Neuronal stem cell (in vitro differentiated cells): ENCODE data around the gene GPSM1.

Experiments
- DNase-seq: peaks from one replicate; pipeline ENCODE4 v3.0.0-alpha.2; 2013; ENCODE audit warnings: low spot score
- H2AFZ ChIP-seq: one replicate; pipeline ENCODE4 v1.6.1; 2013; ENCODE audit warnings: mild to moderate bottlenecking, low read length, inconsistent platforms
- H2AK5ac ChIP-seq: 2 replicates; pipeline ENCODE4 v1.6.1; 2013; ENCODE audit warnings: low read depth, mild to moderate bottlenecking, inconsistent platforms, low read length, moderate library complexity, mixed read lengths
- H2BK120ac ChIP-seq: 2 replicates; pipeline ENCODE4 v1.6.1; 2013; ENCODE audit warnings: low read depth, mild to moderate bottlenecking, inconsistent platforms, low read length, moderate library complexity, mixed read lengths
- H2BK12ac ChIP-seq: one replicate; pipeline ENCODE4 v1.6.1; 2013; ENCODE audit warnings: low read length, inconsistent platforms
- H2BK15ac ChIP-seq: 2 replicates; pipeline ENCODE4 v1.6.1; 2013; ENCODE audit warnings: mild to moderate bottlenecking, low read length, inconsistent platforms, mixed read lengths
- H2BK5ac ChIP-seq: one replicate; pipeline ENCODE4 v1.6.1; 2013; ENCODE audit warnings: inconsistent platforms, mild to moderate bottlenecking, low read length, moderate library complexity
- H3K14ac ChIP-seq: one replicate; pipeline ENCODE4 v1.6.1; 2013; ENCODE audit warnings: low read length, inconsistent platforms
- H3K18ac ChIP-seq: 2 replicates; pipeline ENCODE4 v1.6.1; 2013; ENCODE audit warnings: low read length, inconsistent platforms
- H3K23ac ChIP-seq: 2 replicates; pipeline ENCODE4 v1.6.1; 2013; ENCODE audit warnings: low read depth, mild to moderate bottlenecking, mixed read lengths, low read length, inconsistent platforms; ENCODE audit not compliant: poor library complexity
- H3K27ac ChIP-seq: replicated peaks from 3 replicates; pipeline ENCODE4 v1.5.1; 2013; ENCODE audit warnings: low read length, inconsistent platforms
- H3K27me3 ChIP-seq, 3 experiments: 2 replicates each; pipeline ENCODE4 v1.6.1; 2013; ENCODE audit warnings: low read length in 3 of 3, mild to moderate bottlenecking in 2 of 3, inconsistent platforms in 1 of 3, low read depth in 1 of 3, mixed read lengths in 1 of 3, moderate library complexity in 1 of 3; ENCODE audit not compliant: control insufficient read depth in 3 of 3, insufficient read depth in 3 of 3
- H3K36me3 ChIP-seq, 2 donors: replicated peaks in 1 of 2; 2 replicates each; pipeline ENCODE4 v1.6.1; 2013; ENCODE audit warnings: low read length in 2 of 2; ENCODE audit not compliant: control insufficient read depth in 2 of 2, insufficient read depth in 2 of 2
- H3K4ac ChIP-seq: 2 replicates; pipeline ENCODE4 v1.6.1; 2013; ENCODE audit warnings: inconsistent platforms, mild to moderate bottlenecking, low read length, moderate library complexity
- H3K4me1 ChIP-seq, 2 donors: 1 replicate in 1 of 2; 2 replicates in 1 of 2; pipeline ENCODE4 v1.6.1; 2013; ENCODE audit warnings: low read length in 2 of 2, low read depth in 1 of 2; ENCODE audit not compliant: control insufficient read depth in 2 of 2, insufficient read depth in 1 of 2
- H3K4me2 ChIP-seq: one replicate; pipeline ENCODE4 v1.6.1; 2013; ENCODE audit warnings: mild to moderate bottlenecking, low read length, inconsistent platforms; ENCODE audit not compliant: insufficient read depth, poor library complexity, severe bottlenecking
- H3K4me3 ChIP-seq, 2 donors: 2 replicates each; pipeline ENCODE4 v1.5.1; 2013; ENCODE audit warnings: low read length in 2 of 2, mild to moderate bottlenecking in 2 of 2, inconsistent platforms in 1 of 2, moderate library complexity in 1 of 2
- H3K79me1 ChIP-seq: one replicate; pipeline ENCODE4 v1.6.1; 2013; ENCODE audit warnings: low read depth, mild to moderate bottlenecking, inconsistent platforms, low read length, moderate library complexity
- H3K9ac ChIP-seq: one replicate; pipeline ENCODE4 v1.6.1; 2013; ENCODE audit warnings: mild to moderate bottlenecking, low read depth, low read length, inconsistent platforms; ENCODE audit not compliant: poor library complexity
- H3K9me3 ChIP-seq, 2 donors: replicated peaks in 1 of 2; 2 replicates each; pipeline versions ENCODE3 to v1.6.1; 2013; ENCODE audit warnings: low read length in 2 of 2, mild to moderate bottlenecking in 2 of 2, inconsistent platforms in 1 of 2, low read depth in 1 of 2, mixed read lengths in 1 of 2, moderate library complexity in 1 of 2; ENCODE audit not compliant: control insufficient read depth in 2 of 2, insufficient read depth in 1 of 2
- H4K8ac ChIP-seq: one replicate; pipeline ENCODE4 v1.6.1; 2013; ENCODE audit warnings: low read depth, mild to moderate bottlenecking, inconsistent platforms, low read length, moderate library complexity
- H4K91ac ChIP-seq: one replicate; pipeline ENCODE4 v1.6.1; 2013; ENCODE audit warnings: low read length, low read depth, mild to moderate bottlenecking, inconsistent platforms; ENCODE audit not compliant: poor library complexity
- WGBS, 2 donors: extraction: QIAGEN DNeasy Blood & Tissue Kit; methylation state at CpG; one replicate each; pipeline ENCODE4 v1.1.7; 2013; ENCODE audit warnings: missing lambda C conversion rate in 2 of 2, mixed read lengths in 1 of 2; ENCODE audit not compliant: insufficient read length in 2 of 2, insufficient replicate concordance in 1 of 2; ENCODE audit errors: extremely low coverage in 2 of 2; 5-methylcytosine and 5-hydroxymethylcytosine counted together

Gene GPSM1

DNA sequence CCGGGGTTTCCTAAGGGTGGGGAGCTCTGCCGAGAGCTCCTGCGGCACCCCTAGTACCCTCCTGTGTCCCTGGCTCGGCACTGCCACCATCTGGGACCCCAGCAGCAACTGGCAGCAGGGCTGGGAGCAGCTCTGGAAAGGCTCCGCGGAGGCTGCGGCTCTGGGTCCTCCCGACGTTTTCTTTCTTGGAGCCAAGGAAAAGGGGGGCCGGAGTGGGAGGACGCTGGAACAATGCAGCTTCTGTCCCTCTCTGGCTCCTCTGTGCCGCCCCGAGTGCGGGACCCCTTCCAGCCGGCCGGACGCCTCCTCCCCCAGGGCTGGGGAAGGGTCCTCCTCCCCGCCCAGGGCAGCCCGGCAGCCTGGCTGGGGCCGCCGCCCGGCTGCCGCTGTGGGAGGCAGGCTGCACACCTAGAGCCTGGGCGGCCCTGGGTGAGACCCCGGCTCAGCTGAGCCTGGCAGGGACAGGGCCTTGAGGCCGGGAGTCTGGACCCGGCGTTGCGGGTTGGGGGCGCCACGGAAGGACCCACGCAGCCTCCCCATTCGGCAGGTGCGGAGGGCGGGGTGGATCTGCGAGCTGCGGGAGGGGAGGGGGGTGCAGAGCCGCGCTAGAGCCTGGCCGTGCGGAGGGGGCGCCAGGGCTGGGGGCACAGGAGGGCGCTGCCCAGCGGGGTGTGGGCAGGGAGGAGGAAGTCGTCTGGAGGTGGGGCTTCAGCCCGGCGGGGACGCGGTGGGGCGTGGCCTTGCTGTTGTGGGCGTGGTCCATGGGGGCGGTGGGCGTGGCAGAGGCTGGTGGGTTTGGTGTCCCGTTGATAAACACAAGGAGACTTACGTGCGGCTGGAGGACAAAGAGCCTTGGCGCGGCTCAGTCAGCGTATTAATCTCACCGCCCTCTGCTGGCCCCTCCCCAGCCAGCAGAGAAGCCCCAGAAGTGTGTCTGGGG, 15.1 kb downstream of the GPSM1 start:
- WGBS, 2 donors = no CpG with 5 or more reads among the region's 60 CpGs
- H3K4me3 ChIP-seq = peak overlapping the region in 1 of 2 donors; percentile 71
- peak overlapping the region; percentile 84 for H3K4me2 ChIP-seq
- peak; percentile 94 for DNase-seq
- peak overlapping the region; percentile 97 for H2BK15ac ChIP-seq
- peak overlapping the region; percentile 94 for H2BK5ac ChIP-seq
- peak overlapping the region; percentile 99 for H3K18ac ChIP-seq
- H4K91ac ChIP-seq = no peak overlapping the region
- H3K14ac ChIP-seq = peak overlapping the region; percentile 38
- peak overlapping the region; percentile 62 for H3K23ac ChIP-seq
- peak overlapping the region; percentile 94 for H2BK120ac ChIP-seq
- H3K4ac ChIP-seq = peak overlapping the region; percentile 76
- peaks cover 16 to 25% of the 10 kb centered on the region in 2 donors for H3K4me1 ChIP-seq
- H2BK12ac ChIP-seq = peak overlapping the region; percentile 41
- no peak overlapping the region for H4K8ac ChIP-seq
- H3K9me3 ChIP-seq = no peaks in the 10 kb centered on the region
- no peak overlapping the region for H2AFZ ChIP-seq
- peak overlapping the region; percentile 100 for H2AK5ac ChIP-seq
- no peaks in the 10 kb centered on the region for H3K27me3 ChIP-seq
- H3K36me3 ChIP-seq = peaks cover 27 to 53% of the 10 kb centered on the region in 2 donors
- peaks cover 17% of the 10 kb centered on the region for H3K79me1 ChIP-seq
- H3K27ac ChIP-seq = peak overlapping the region; percentile 68
- H3K9ac ChIP-seq = peak overlapping the region; percentile 84

- Histone ChIP-seq H2BK12ac (peak overlapping the region; percentile 100), H3K4ac (peak overlapping the region; percentile 96), H3K9me3 (no peaks in the 10 kb centered on the region), H4K91ac (peak overlapping the region; percentile 99), H3K23ac (peak overlapping the region; percentile 62), H3K27me3 (no peaks in the 10 kb centered on the region), H3K9ac (peak overlapping the region; percentile 78), H3K36me3 (peaks cover 24 to 44% of the 10 kb centered on the region in 2 donors), H3K79me1 (peaks cover 17% of the 10 kb centered on the region), H2AK5ac (peak overlapping the region; percentile 100), H3K4me2 (peak overlapping the region; percentile 84), H3K14ac (peak overlapping the region; percentile 100), H2BK5ac (peak overlapping the region; percentile 94), H3K4me1 (peaks cover 16 to 25% of the 10 kb centered on the region in 2 donors), H2BK15ac (peak overlapping the region; percentile 72), H3K27ac (peak overlapping the region; percentile 57), H4K8ac (peak overlapping the region; percentile 97), H2AFZ (no peak overlapping the region), H2BK120ac (peak overlapping the region; percentile 25), H3K18ac (peak overlapping the region; percentile 98), H3K4me3 (peak overlapping the region in 1 of 2 donors; percentile 28)
- DNase-seq = no peak
- WGBS, 2 donors = no CpG with 5 or more reads among the region's 23 CpGs
Observed at GRCh38 chr9:136343121-136343883, 16.0 kb downstream of the GPSM1 start.

GRCh38 chr9:136343884-136344269, 16.5 kb downstream of the GPSM1 start:
- Histone ChIP-seq H4K8ac (peak overlapping the region; percentile 97), H3K9ac (peak overlapping the region; percentile 4), H2BK12ac (peak overlapping the region; percentile 100), H3K23ac (peak overlapping the region; percentile 62), H3K4ac (peak overlapping the region; percentile 96), H3K4me1 (peaks cover 16 to 25% of the 10 kb centered on the region in 2 donors), H3K18ac (peak overlapping the region; percentile 98), H3K36me3 (peaks cover 18 to 43% of the 10 kb centered on the region in 2 donors), H2BK5ac (no peak overlapping the region), H2BK15ac (peak overlapping the region; percentile 72), H3K14ac (peak overlapping the region; percentile 100), H4K91ac (peak overlapping the region; percentile 85), H2BK120ac (peak overlapping the region; percentile 25), H3K4me3 (no peak overlapping the region), H3K27ac (no peak overlapping the region), H3K27me3 (no peaks in the 10 kb centered on the region), H2AK5ac (peak overlapping the region; percentile 100), H2AFZ (no peak overlapping the region), H3K9me3 (no peaks in the 10 kb centered on the region), H3K79me1 (peaks cover 14% of the 10 kb centered on the region), H3K4me2 (no peak overlapping the region)
- no CpG with 5 or more reads among the region's 24 CpGs for WGBS, 2 donors
- DNase-seq = no peak
